ENCODE data around the gene ERICH6B.
A peak's percentile ranks its signal among the peaks of the same experiment; 100 is the strongest.

The ERICH6B gene

GRCh38 chr13:45628094-45628493 lies 12.6 kb upstream of the ERICH6B start:
- Histone ChIP-seq H3K9ac (ENCODE audit: low read depth, low read length) (no peak overlapping the region), H3K9me3 (ENCODE audit: insufficient read depth, low read depth, low read length) (no peaks in the 10 kb centered on the region), H3K27me3 (ENCODE audit: insufficient read depth, low read length) (no peaks in the 10 kb centered on the region)

GRCh38 chr13:45627656-45628055 lies 12.1 kb upstream of the ERICH6B start:
- Histone ChIP-seq H3K27ac (ENCODE audit: low read length) (no peak overlapping the region), H3K4me1 (ENCODE audit: insufficient read depth, low read length) (peaks cover 19% of the 10 kb centered on the region; the same call in 1 of the 2 replicates), H3K9ac (ENCODE audit: low read depth, low read length) (no peak overlapping the region), H3K36me3 (ENCODE audit: insufficient read depth, low read depth, low read length) (no peaks in the 10 kb centered on the region), H3K4me3 (ENCODE audit: low read length) (no peak overlapping the region), H3K27me3 (ENCODE audit: insufficient read depth, low read length) (no peaks in the 10 kb centered on the region), H3K9me3 (ENCODE audit: insufficient read depth, low read depth, low read length) (no peaks in the 10 kb centered on the region)

More at GRCh38 chr13:45628094-45628493, 12.6 kb upstream of the ERICH6B start:
- Histone ChIP-seq H3K27ac (ENCODE audit: low read length) (no peak overlapping the region), H3K4me1 (ENCODE audit: insufficient read depth, low read length) (peaks cover 19% of the 10 kb centered on the region; the same call in 1 of the 2 replicates), H3K36me3 (ENCODE audit: insufficient read depth, low read depth, low read length) (no peaks in the 10 kb centered on the region), H3K4me3 (ENCODE audit: low read length) (no peak overlapping the region)

- no peaks in the 10 kb centered on the region for H3K36me3 ChIP-seq (ENCODE audit: insufficient read depth, low read depth, low read length)
- peaks cover 24% of the 10 kb centered on the region; the same call in 1 of the 2 replicates for H3K4me1 ChIP-seq (ENCODE audit: insufficient read depth, low read length)
- no peak overlapping the region for H3K27ac ChIP-seq (ENCODE audit: low read length)
- H3K4me3 ChIP-seq (ENCODE audit: low read length), result 0 out of 2 replicates have a peak overlapping the region, but pooled peaks have one; percentile 8
- H3K9me3 ChIP-seq (ENCODE audit: insufficient read depth, low read depth, low read length), result no peaks in the 10 kb centered on the region
- no peaks in the 10 kb centered on the region for H3K27me3 ChIP-seq (ENCODE audit: insufficient read depth, low read length)
- H3K9ac ChIP-seq (ENCODE audit: low read depth, low read length), result 0 out of 2 replicates have a peak overlapping the region, but pooled peaks have one; percentile 2
Observed at GRCh38 chr13:45626731-45627374, 11.3 kb upstream of the ERICH6B start.

GRCh38 chr13:45623516-45624090 lies 8.1 kb upstream of the ERICH6B start:
- H3K27me3 ChIP-seq (ENCODE audit: insufficient read depth, low read length), result no peaks in the 10 kb centered on the region
- peaks cover 24% of the 10 kb centered on the region; the same call in 1 of the 2 replicates for H3K4me1 ChIP-seq (ENCODE audit: insufficient read depth, low read length)
- H3K9ac ChIP-seq (ENCODE audit: low read depth, low read length), result no peak overlapping the region
- H3K9me3 ChIP-seq (ENCODE audit: insufficient read depth, low read depth, low read length), result no peaks in the 10 kb centered on the region
- H3K4me3 ChIP-seq (ENCODE audit: low read length), result no peak overlapping the region
- H3K27ac ChIP-seq (ENCODE audit: low read length), result no peak overlapping the region
- no peaks in the 10 kb centered on the region for H3K36me3 ChIP-seq (ENCODE audit: insufficient read depth, low read depth, low read length)

GRCh38 chr13:45621950-45622349 lies 6.4 kb upstream of the ERICH6B start:
- H3K9me3 ChIP-seq (ENCODE audit: insufficient read depth, low read depth, low read length), result no peaks in the 10 kb centered on the region
- peak overlapping the region; percentile 22; the same call in 1 of the 2 replicates for H3K4me3 ChIP-seq (ENCODE audit: low read length)
- no peak overlapping the region for H3K27ac ChIP-seq (ENCODE audit: low read length)
- no peaks in the 10 kb centered on the region for H3K27me3 ChIP-seq (ENCODE audit: insufficient read depth, low read length)
- no peaks in the 10 kb centered on the region for H3K36me3 ChIP-seq (ENCODE audit: insufficient read depth, low read depth, low read length)
- peaks cover 13% of the 10 kb centered on the region; the same call in 1 of the 2 replicates for H3K4me1 ChIP-seq (ENCODE audit: insufficient read depth, low read length)
- H3K9ac ChIP-seq (ENCODE audit: low read depth, low read length), result no peak overlapping the region

GRCh38 chr13:45607931-45608330 lies 7.6 kb downstream of the ERICH6B start:
- H3K27ac ChIP-seq (ENCODE audit: low read length), result no peak overlapping the region
- no peaks in the 10 kb centered on the region for H3K36me3 ChIP-seq (ENCODE audit: insufficient read depth, low read depth, low read length)
- H3K4me1 ChIP-seq (ENCODE audit: insufficient read depth, low read length), result no peaks in the 10 kb centered on the region; the same call in 1 of the 2 replicates
- no peak overlapping the region for H3K9ac ChIP-seq (ENCODE audit: low read depth, low read length)
- H3K9me3 ChIP-seq (ENCODE audit: insufficient read depth, low read depth, low read length), result no peaks in the 10 kb centered on the region
- no peak overlapping the region for H3K4me3 ChIP-seq (ENCODE audit: low read length)
- no peaks in the 10 kb centered on the region for H3K27me3 ChIP-seq (ENCODE audit: insufficient read depth, low read length)

GRCh38 chr13:45604892-45605291 lies 10.6 kb downstream of the ERICH6B start:
- H3K9ac ChIP-seq (ENCODE audit: low read depth, low read length), result no peak overlapping the region
- no peak overlapping the region for H3K27ac ChIP-seq (ENCODE audit: low read length)
- no peaks in the 10 kb centered on the region for H3K36me3 ChIP-seq (ENCODE audit: insufficient read depth, low read depth, low read length)
- no peak overlapping the region for H3K4me3 ChIP-seq (ENCODE audit: low read length)
- H3K9me3 ChIP-seq (ENCODE audit: insufficient read depth, low read depth, low read length), result no peaks in the 10 kb centered on the region
- H3K4me1 ChIP-seq (ENCODE audit: insufficient read depth, low read length), result no peaks in the 10 kb centered on the region
- H3K27me3 ChIP-seq (ENCODE audit: insufficient read depth, low read length), result no peaks in the 10 kb centered on the region

- no peaks in the 10 kb centered on the region for H3K36me3 ChIP-seq (ENCODE audit: insufficient read depth, low read depth, low read length)
- H3K4me1 ChIP-seq (ENCODE audit: insufficient read depth, low read length), result no peaks in the 10 kb centered on the region
- H3K9ac ChIP-seq (ENCODE audit: low read depth, low read length), result no peak overlapping the region
- no peaks in the 10 kb centered on the region for H3K9me3 ChIP-seq (ENCODE audit: insufficient read depth, low read depth, low read length)
- no peak overlapping the region for H3K27ac ChIP-seq (ENCODE audit: low read length)
- H3K4me3 ChIP-seq (ENCODE audit: low read length), result no peak overlapping the region
- no peaks in the 10 kb centered on the region for H3K27me3 ChIP-seq (ENCODE audit: insufficient read depth, low read length)
Observed at GRCh38 chr13:45603338-45603737, 12.2 kb downstream of the ERICH6B start.

- H3K4me1 ChIP-seq (ENCODE audit: insufficient read depth, low read length), result no peaks in the 10 kb centered on the region
- H3K27ac ChIP-seq (ENCODE audit: low read length), result no peak overlapping the region
- no peaks in the 10 kb centered on the region for H3K9me3 ChIP-seq (ENCODE audit: insufficient read depth, low read depth, low read length)
Observed at GRCh38 chr13:45602183-45603170, 13.1 kb downstream of the ERICH6B start.

GRCh38 chr13:45601680-45602079 lies 13.9 kb downstream of the ERICH6B start:
- Histone ChIP-seq H3K4me1 (ENCODE audit: insufficient read depth, low read length) (no peaks in the 10 kb centered on the region), H3K9me3 (ENCODE audit: insufficient read depth, low read depth, low read length) (no peaks in the 10 kb centered on the region), H3K9ac (ENCODE audit: low read depth, low read length) (no peak overlapping the region), H3K27ac (ENCODE audit: low read length) (no peak overlapping the region), H3K4me3 (ENCODE audit: low read length) (no peak overlapping the region), H3K36me3 (ENCODE audit: insufficient read depth, low read depth, low read length) (no peaks in the 10 kb centered on the region), H3K27me3 (ENCODE audit: insufficient read depth, low read length) (peaks cover 1% of the 10 kb centered on the region; the same call in 1 of the 2 replicates)

More at GRCh38 chr13:45602183-45603170, 13.1 kb downstream of the ERICH6B start:
- Histone ChIP-seq H3K9ac (ENCODE audit: low read depth, low read length) (no peak overlapping the region), H3K27me3 (ENCODE audit: insufficient read depth, low read length) (no peaks in the 10 kb centered on the region), H3K36me3 (ENCODE audit: insufficient read depth, low read depth, low read length) (no peaks in the 10 kb centered on the region), H3K4me3 (ENCODE audit: low read length) (no peak overlapping the region)

GRCh38 chr13:45598597-45598996 lies 16.9 kb downstream of the ERICH6B start:
- H3K4me3 ChIP-seq (ENCODE audit: low read length), result no peak overlapping the region
- no peaks in the 10 kb centered on the region for H3K4me1 ChIP-seq (ENCODE audit: insufficient read depth, low read length)
- no peak overlapping the region for H3K9ac ChIP-seq (ENCODE audit: low read depth, low read length)
- peaks cover 8% of the 10 kb centered on the region; the same call in 1 of the 2 replicates for H3K27me3 ChIP-seq (ENCODE audit: insufficient read depth, low read length)
- H3K36me3 ChIP-seq (ENCODE audit: insufficient read depth, low read depth, low read length), result no peaks in the 10 kb centered on the region
- no peak overlapping the region for H3K27ac ChIP-seq (ENCODE audit: low read length)
- no peaks in the 10 kb centered on the region for H3K9me3 ChIP-seq (ENCODE audit: insufficient read depth, low read depth, low read length)

Data from iPS-20b (cell line).